Sciatic nerve (tissue), 2 donors: ENCODE results near the gene HES2. TPM values are rescaled to one million over a fixed set of nuclear protein-coding genes. Genes with fewer than 3 reads are reported as not detected.
"Not testable (repeated sequence)": the region's sequence is repeated elsewhere in the genome, so short reads cannot be mapped to it uniquely, and the experiment has no call there.

Experiments
- ATAC-seq: fragments of 200-7000 bp; cut with Tn5 transposase; one replicate; pipeline ENCODE4 v1.9.1; 2020; ENCODE audit warnings: mild to moderate bottlenecking, moderate library complexity
- DNase-seq: peaks from one replicate; pipeline ENCODE4 v3.0.0-alpha.2; 2020; ENCODE audit warnings: low spot score
- intact Hi-C: fragments of 100-400 bp; cut with DNase I; formaldehyde crosslinking; loops from one replicate; pipeline ENCODE4 v1.14.2; 2022
- total RNA-seq: library from RNA; stranded (reverse); fragmentation: NEBNext Ultra II Directional; extraction: Animal tissue kit (Norgen Biotek cat#: 25700); gene quantifications from one replicate; pipeline ENCODE4 v1.2.1, GENCODE V29; 2021
- donor health status: DM: no; HTN: no; CAD: no.
- donor health status: DM: no; HTN: no; CAD: no.

HES2 gene
- total RNA-seq, 1 donor from 2014 or later: not detected

DNA sequence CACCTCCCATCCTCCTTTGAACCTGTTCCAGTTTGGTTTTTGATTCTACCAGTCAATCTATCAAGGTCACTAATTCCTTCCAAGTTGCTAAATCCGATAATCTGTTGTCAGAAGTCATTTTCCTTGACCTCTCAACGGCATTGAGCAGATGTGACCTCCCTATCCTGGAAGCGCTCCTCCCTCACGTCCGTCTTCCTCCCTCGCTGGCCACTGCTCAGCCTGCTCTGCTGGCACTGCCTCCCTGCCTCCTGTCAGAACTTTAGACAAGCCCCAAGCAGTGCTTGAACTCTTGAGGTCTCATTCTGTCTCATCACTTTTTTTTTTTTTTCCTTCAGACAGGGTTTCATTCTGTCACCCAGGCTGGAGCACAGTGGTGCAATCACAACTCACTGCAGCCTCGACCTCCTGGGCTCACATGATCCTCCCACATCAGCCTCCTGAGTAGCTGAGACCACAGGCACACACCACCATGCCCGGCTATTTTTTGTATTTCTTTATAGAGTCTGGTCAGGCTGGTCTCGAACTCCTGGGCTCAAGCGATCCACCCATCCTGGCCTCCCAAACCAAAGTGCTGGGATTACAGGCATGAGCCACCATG is 21.8 kb downstream of the HES2 start:
- DNase-seq: no peak
- intact Hi-C loops: no loop called here
- no peak for ATAC-seq

DNA sequence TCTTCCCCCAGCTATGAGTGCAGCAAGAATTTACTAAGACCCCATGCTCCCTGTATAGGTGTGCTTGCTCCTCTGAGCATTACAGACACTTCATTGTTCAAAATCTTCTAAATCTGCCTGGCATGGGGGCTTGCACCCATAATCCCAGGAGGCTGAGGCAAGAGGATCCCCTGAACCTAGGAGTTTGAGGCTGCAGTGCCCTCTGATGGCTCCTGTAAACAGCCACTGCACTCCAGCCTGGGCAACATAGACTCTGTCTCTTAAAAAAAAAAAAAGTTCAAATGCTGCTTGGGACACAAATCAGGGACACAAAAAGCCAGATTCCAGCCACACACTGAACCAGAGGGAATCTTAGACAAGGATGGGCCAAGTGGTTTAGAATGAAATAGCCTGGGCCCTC is 22.7 kb downstream of the HES2 start:
- intact Hi-C loops: no loop called here
- DNase-seq: no peak
- ATAC-seq: no peak

- ATAC-seq, intact Hi-C loops, DNase-seq: not testable (repeated sequence)
Measured at GRCh38 chr1:6395781-6396244, 23.9 kb downstream of the HES2 start.

DNA sequence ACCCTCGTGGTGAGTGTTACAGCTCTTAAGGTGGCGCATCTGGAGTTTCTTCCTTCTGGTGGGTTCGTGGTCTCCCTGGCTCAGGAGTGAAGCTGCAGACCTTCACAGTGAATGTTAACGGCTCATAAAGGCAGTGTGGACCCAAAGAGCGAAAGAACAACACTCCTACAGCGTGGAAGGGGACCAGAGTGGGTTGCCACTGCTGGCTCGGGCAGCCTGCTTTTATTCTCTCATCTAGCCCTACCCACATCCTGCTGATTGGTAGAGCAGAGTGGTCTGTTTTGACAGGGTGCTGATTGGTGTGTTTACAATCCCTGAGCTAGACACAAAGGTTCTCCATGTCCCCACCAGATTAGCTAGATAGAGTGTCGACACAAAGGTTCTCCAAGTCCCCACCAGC is 24.6 kb downstream of the HES2 start:
- intact Hi-C loops, DNase-seq, ATAC-seq: not testable (repeated sequence)

- intact Hi-C loops: no loop called here
- peak; percentile 91 for DNase-seq
- peak; percentile 96 for ATAC-seq
Measured at GRCh38 chr1:6393400-6394187, 26.1 kb downstream of the HES2 start, which contains the start of gene ACOT7. Gene ACOT7 (minus strand): TSS chr1:6393767. CDS start chr1:6393399, 368 bp downstream.

GRCh38 chr1:6392809-6393399 is 26.8 kb downstream of the HES2 start:
- ATAC-seq (no peak), DNase-seq (no peak)
- intact Hi-C loops: no loop called here

- ATAC-seq: no peak
- intact Hi-C loops: no loop called here
- no peak for DNase-seq
Measured at GRCh38 chr1:6391951-6392808, 27.5 kb downstream of the HES2 start.

- no peak for ATAC-seq
- no peak for DNase-seq
- intact Hi-C loops: no loop called here
Measured at GRCh38 chr1:6389971-6390370, 29.7 kb downstream of the HES2 start.

DNA sequence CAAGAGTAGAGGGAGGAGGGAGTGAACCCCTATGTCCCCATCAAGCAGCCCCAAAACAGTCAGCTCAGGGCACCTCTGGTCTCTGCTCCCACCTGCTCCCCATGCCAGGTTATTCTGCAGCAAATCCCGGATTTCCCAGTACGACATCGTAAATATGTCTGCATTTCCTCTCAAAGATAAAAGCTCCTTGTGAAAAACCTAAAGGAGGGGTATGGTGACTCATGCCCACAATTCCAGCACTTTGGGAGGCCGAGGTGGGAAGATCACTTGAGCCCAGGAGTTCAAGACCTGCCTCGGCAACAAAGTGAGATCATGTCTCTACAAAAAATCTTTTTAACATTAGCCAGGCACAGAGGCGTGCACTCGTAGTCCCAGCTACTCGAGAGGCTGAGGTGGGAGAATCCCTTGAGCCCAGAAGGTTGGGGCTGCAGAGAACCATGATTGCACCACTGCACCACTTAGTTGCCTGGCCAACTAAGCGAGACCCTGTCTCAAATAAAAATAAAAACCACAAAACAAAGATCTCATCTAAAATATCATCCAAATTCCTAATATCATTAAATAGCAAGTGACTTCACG is 33.3 kb downstream of the HES2 start:
- DNase-seq: no peak
- intact Hi-C loops: no loop called here
- no peak for ATAC-seq

DNA sequence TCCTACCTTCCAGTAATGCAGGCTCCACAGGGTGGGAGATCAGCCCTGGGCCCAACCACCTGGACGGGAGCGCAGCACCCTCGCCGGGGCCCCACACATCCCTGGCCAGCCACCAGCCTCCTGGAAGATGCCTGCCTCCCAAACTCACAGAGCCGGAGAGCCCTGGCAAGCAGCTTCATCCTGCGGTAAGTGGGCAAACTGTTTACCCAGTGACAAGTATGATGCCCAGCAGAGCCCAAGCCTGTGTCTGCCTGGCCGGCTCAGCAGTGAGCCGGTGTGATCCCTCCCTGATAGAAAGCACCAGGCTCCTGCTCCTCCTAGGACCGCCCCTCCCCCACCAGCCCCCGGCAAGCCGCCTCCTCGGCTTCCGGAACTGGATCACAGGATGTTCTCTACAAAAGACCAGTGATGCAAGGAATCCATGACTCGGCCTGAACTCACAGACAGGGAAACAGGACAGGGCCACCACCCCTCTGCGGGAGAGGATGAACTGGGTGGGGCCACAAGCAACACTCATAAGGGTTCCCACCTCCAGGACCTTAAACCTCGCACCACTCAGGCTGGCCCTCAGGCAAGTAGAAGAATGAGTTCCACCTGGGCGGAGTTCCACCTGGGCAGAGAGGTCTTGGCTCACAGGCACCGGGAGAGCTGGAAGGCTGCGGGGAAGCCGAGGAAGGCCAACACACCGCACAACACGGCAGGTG is 34.1 kb downstream of the HES2 start:
- DNase-seq: no peak

GRCh38 chr1:6384962-6385361 is 34.8 kb downstream of the HES2 start:
- intact Hi-C loops: no loop called here
- DNase-seq (no peak), ATAC-seq (no peak)

More for the DNA sequence above, 34.1 kb downstream of the HES2 start:
- no peak for ATAC-seq
- intact Hi-C loops: no loop called here

DNA sequence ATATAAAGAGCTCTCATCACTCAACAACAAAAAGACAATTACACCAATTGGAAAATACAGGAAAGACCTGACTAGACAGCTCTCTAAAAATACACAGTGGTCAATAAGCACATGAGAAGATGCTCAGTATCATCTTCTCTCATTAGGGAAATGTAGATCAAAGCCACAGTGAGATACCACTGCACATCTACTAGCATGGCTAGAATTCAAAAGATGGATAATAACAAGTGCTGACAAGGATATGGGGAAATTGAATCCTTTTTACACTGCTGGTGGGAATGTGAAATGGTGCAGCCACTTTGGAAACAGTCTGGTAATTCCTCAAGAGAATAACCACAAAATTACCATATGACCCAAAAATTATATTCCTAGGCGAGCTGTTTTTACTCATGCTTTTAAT is 35.6 kb downstream of the HES2 start:
- DNase-seq (no peak), ATAC-seq (no peak)
- intact Hi-C loops: no loop called here

GRCh38 chr1:6380037-6380436 is 39.7 kb downstream of the HES2 start:
- intact Hi-C loops: no loop called here
- ATAC-seq (no peak), DNase-seq (no peak)

GRCh38 chr1:6378096-6378746 is 41.5 kb downstream of the HES2 start:
- intact Hi-C loops: no loop called here
- no peak for ATAC-seq

GRCh38 chr1:6373961-6374720 is 45.6 kb downstream of the HES2 start:
- no peak for ATAC-seq
- intact Hi-C loops: no loop called here

More at GRCh38 chr1:6378096-6378746, 41.5 kb downstream of the HES2 start:
- DNase-seq: no peak

DNA sequence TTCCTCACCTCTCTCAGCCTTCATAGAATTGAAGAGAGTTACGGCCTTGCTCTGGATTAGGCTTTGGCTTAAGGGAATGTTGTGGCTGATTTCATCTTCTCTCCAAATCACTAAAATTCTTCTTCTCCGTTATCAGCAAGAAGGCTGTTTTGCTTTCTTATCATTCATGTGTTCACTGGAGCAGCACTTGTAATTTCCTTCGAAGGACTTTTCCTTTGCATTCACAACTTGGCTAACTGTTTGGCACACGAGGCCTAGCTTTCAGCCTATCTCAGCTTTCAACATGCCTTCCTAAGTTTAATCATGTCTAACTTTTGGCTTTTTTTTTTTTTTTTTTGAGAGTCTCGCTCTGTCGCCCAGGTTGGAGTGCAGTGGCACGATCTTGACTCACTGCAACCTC is 47.5 kb downstream of the HES2 start:
- intact Hi-C loops, DNase-seq, ATAC-seq: not testable (repeated sequence)

More at GRCh38 chr1:6373961-6374720, 45.6 kb downstream of the HES2 start:
- DNase-seq: no peak

GRCh38 chr1:6370006-6370405 is 49.7 kb downstream of the HES2 start:
- intact Hi-C loops: no loop called here
- DNase-seq: no peak
- no peak for ATAC-seq
